ENCODE results near the gene DUSP7. TPM values are rescaled to one million over a fixed set of nuclear protein-coding genes. Genes with fewer than 3 reads are reported as not detected.

The DUSP7 gene
- total and polyA plus RNA-seq, 5 donors from 2014 or later = 3.0 to 12.7 (median 3.5) TPM

- Mint-ChIP-seq H3K27me3 (peaks cover 15% of the 10 kb centered on the region), H3K27ac (peak overlapping the region in 2 of 3 donors; percentile 15 to 69), H3K36me3 (no peaks in the 10 kb centered on the region), H3K9me3 (no peaks in the 10 kb centered on the region), H3K4me1 (peaks cover 0 to 12% (median 4%) of the 10 kb centered on the region in 4 donors), H3K4me3 (no peak overlapping the region)
- no peaks in the 10 kb centered on the region for H3K4me1 ChIP-seq (ENCODE audit: control insufficient read depth, insufficient read depth, low read length, poor library complexity, severe bottlenecking)
- no peak overlapping the region for H3K27ac ChIP-seq (ENCODE audit: insufficient read depth, low read length, poor library complexity, severe bottlenecking)
- H3K36me3 ChIP-seq (ENCODE audit: control insufficient read depth, insufficient read depth, low read length) = no peaks in the 10 kb centered on the region
- DNase-seq (peak in 1 of 3 donors; percentile 11), ATAC-seq (ENCODE audit: low read depth in 2 of 2) (no peak)
- no peaks in the 10 kb centered on the region for H3K9me3 ChIP-seq (ENCODE audit: control insufficient read depth in 2 of 2, low read length in 2 of 2)
- no peak overlapping the region for H3K4me3 ChIP-seq (ENCODE audit: low read depth, low read length)
- no peaks in the 10 kb centered on the region for H3K27me3 ChIP-seq (ENCODE audit: control insufficient read depth, insufficient read depth, low read length)
These were observed 31.5 kb downstream of the DUSP7 start for GRCh38 chr3:52024765-52025452.

GRCh38 chr3:52023860-52024764 is 32.3 kb downstream of the DUSP7 start:
- H3K27me3 Mint-ChIP-seq = peaks cover 8% of the 10 kb centered on the region
- H3K27ac Mint-ChIP-seq = peak overlapping the region in 1 of 3 donors; percentile 43

GRCh38 chr3:52023101-52023770 is 33.1 kb downstream of the DUSP7 start:
- peak overlapping the region in 1 of 3 donors; percentile 31 for H3K27ac Mint-ChIP-seq
- Histone ChIP-seq H3K36me3 (ENCODE audit: control insufficient read depth, insufficient read depth, low read length) (no peaks in the 10 kb centered on the region), H3K9me3 (ENCODE audit: control insufficient read depth in 2 of 2, low read length in 2 of 2) (no peaks in the 10 kb centered on the region), H3K27me3 (ENCODE audit: control insufficient read depth, insufficient read depth, low read length) (no peaks in the 10 kb centered on the region), H3K4me3 (ENCODE audit: low read depth, low read length) (no peak overlapping the region), H3K27ac (ENCODE audit: insufficient read depth, low read length, poor library complexity, severe bottlenecking) (no peak overlapping the region), H3K4me1 (ENCODE audit: control insufficient read depth, insufficient read depth, low read length, poor library complexity, severe bottlenecking) (no peaks in the 10 kb centered on the region)
- H3K4me3 Mint-ChIP-seq = no peak overlapping the region
- no peak for DNase-seq
- ATAC-seq (ENCODE audit: low read depth in 2 of 2) = no peak
- H3K36me3 Mint-ChIP-seq = no peaks in the 10 kb centered on the region
- no peaks in the 10 kb centered on the region for H3K9me3 Mint-ChIP-seq
- peaks cover 0 to 12% (median 4%) of the 10 kb centered on the region in 4 donors for H3K4me1 Mint-ChIP-seq
- H3K27me3 Mint-ChIP-seq = peaks cover 8% of the 10 kb centered on the region

More at GRCh38 chr3:52023860-52024764, 32.3 kb downstream of the DUSP7 start:
- no peaks in the 10 kb centered on the region for H3K4me1 ChIP-seq (ENCODE audit: control insufficient read depth, insufficient read depth, low read length, poor library complexity, severe bottlenecking)
- Mint-ChIP-seq H3K4me3 (peak overlapping the region in 1 of 4 donors; percentile 47), H3K9me3 (no peaks in the 10 kb centered on the region), H3K36me3 (no peaks in the 10 kb centered on the region), H3K4me1 (peaks cover 0 to 12% (median 4%) of the 10 kb centered on the region in 4 donors)
- H3K9me3 ChIP-seq (ENCODE audit: control insufficient read depth in 2 of 2, low read length in 2 of 2) = no peaks in the 10 kb centered on the region
- no peak overlapping the region for H3K27ac ChIP-seq (ENCODE audit: insufficient read depth, low read length, poor library complexity, severe bottlenecking)
- H3K36me3 ChIP-seq (ENCODE audit: control insufficient read depth, insufficient read depth, low read length) = no peaks in the 10 kb centered on the region
- no peak overlapping the region for H3K4me3 ChIP-seq (ENCODE audit: low read depth, low read length)
- DNase-seq (no peak), ATAC-seq (ENCODE audit: low read depth in 2 of 2) (no peak)
- H3K27me3 ChIP-seq (ENCODE audit: control insufficient read depth, insufficient read depth, low read length) = no peaks in the 10 kb centered on the region

- H3K4me3 Mint-ChIP-seq = no peak overlapping the region
- DNase-seq (no peak), ATAC-seq (ENCODE audit: low read depth in 2 of 2) (no peak)
- no peaks in the 10 kb centered on the region for H3K4me1 ChIP-seq (ENCODE audit: control insufficient read depth, insufficient read depth, low read length, poor library complexity, severe bottlenecking)
- H3K4me1 Mint-ChIP-seq = peaks cover 0 to 12% (median 4%) of the 10 kb centered on the region in 4 donors
- H3K27me3 Mint-ChIP-seq = peaks cover 8% of the 10 kb centered on the region
- H3K36me3 Mint-ChIP-seq = no peaks in the 10 kb centered on the region
- H3K9me3 Mint-ChIP-seq = no peaks in the 10 kb centered on the region
- H3K4me3 ChIP-seq (ENCODE audit: low read depth, low read length) = no peak overlapping the region
- H3K36me3 ChIP-seq (ENCODE audit: control insufficient read depth, insufficient read depth, low read length) = no peaks in the 10 kb centered on the region
- H3K27ac Mint-ChIP-seq = peak overlapping the region in 1 of 3 donors; percentile 31
- no peak overlapping the region for H3K27ac ChIP-seq (ENCODE audit: insufficient read depth, low read length, poor library complexity, severe bottlenecking)
- H3K9me3 ChIP-seq (ENCODE audit: control insufficient read depth in 2 of 2, low read length in 2 of 2) = no peaks in the 10 kb centered on the region
- H3K27me3 ChIP-seq (ENCODE audit: control insufficient read depth, insufficient read depth, low read length) = no peaks in the 10 kb centered on the region
These were observed 33.9 kb downstream of the DUSP7 start for GRCh38 chr3:52022323-52023100.

GRCh38 chr3:52021489-52022268 is 34.7 kb downstream of the DUSP7 start:
- Histone ChIP-seq H3K27me3 (ENCODE audit: control insufficient read depth, insufficient read depth, low read length) (no peaks in the 10 kb centered on the region), H3K9me3 (ENCODE audit: control insufficient read depth in 2 of 2, low read length in 2 of 2) (no peaks in the 10 kb centered on the region), H3K36me3 (ENCODE audit: control insufficient read depth, insufficient read depth, low read length) (no peaks in the 10 kb centered on the region), H3K4me1 (ENCODE audit: control insufficient read depth, insufficient read depth, low read length, poor library complexity, severe bottlenecking) (no peaks in the 10 kb centered on the region), H3K4me3 (ENCODE audit: low read depth, low read length) (no peak overlapping the region), H3K27ac (ENCODE audit: insufficient read depth, low read length, poor library complexity, severe bottlenecking) (no peak overlapping the region)
- Mint-ChIP-seq H3K27me3 (peaks cover 8% of the 10 kb centered on the region), H3K4me3 (no peak overlapping the region), H3K36me3 (no peaks in the 10 kb centered on the region), H3K27ac (peak overlapping the region in 1 of 3 donors; percentile 62), H3K4me1 (peaks cover 0 to 12% (median 4%) of the 10 kb centered on the region in 4 donors), H3K9me3 (no peaks in the 10 kb centered on the region)
- no peak for DNase-seq
- ATAC-seq (ENCODE audit: low read depth in 2 of 2) = no peak

- DNase-seq = no peak
- H3K4me1 ChIP-seq (ENCODE audit: control insufficient read depth, insufficient read depth, low read length, poor library complexity, severe bottlenecking) = no peaks in the 10 kb centered on the region
- Mint-ChIP-seq H3K9me3 (no peaks in the 10 kb centered on the region), H3K4me1 (peaks cover 0 to 7% (median 1%) of the 10 kb centered on the region in 4 donors), H3K27ac (no peak overlapping the region), H3K27me3 (peaks cover 1% of the 10 kb centered on the region), H3K4me3 (no peak overlapping the region), H3K36me3 (no peaks in the 10 kb centered on the region)
- H3K27ac ChIP-seq (ENCODE audit: insufficient read depth, low read length, poor library complexity, severe bottlenecking) = no peak overlapping the region
- no peaks in the 10 kb centered on the region for H3K27me3 ChIP-seq (ENCODE audit: control insufficient read depth, insufficient read depth, low read length)
- no peak overlapping the region for H3K4me3 ChIP-seq (ENCODE audit: low read depth, low read length)
- H3K36me3 ChIP-seq (ENCODE audit: control insufficient read depth, insufficient read depth, low read length) = no peaks in the 10 kb centered on the region
- no peak for ATAC-seq (ENCODE audit: low read depth in 2 of 2)
- no peaks in the 10 kb centered on the region for H3K9me3 ChIP-seq (ENCODE audit: control insufficient read depth in 2 of 2, low read length in 2 of 2)
These were observed 35.6 kb downstream of the DUSP7 start for GRCh38 chr3:52020796-52021195.
